Choroid plexus epithelial cell (primary cell): ENCODE data around the gene POLDIP2.

Source experiments
- DNase-seq: peaks from one replicate; pipeline ENCODE4 v3.0.0-alpha.2; 2010; ENCODE audit warnings: low read depth
- H3K4me3 ChIP-seq: 2 replicates; pipeline ENCODE4 v1.5.1; 2011; ENCODE audit warnings: low read depth, mild to moderate bottlenecking, control low read depth, low read length, moderate library complexity
- TF ChIP-seq, protein P1 (sequence below): conservative IDR thresholded peaks from 2 replicates; pipeline ENCODE4 v1.5.1; 2011; ENCODE audit warnings: low read depth, mild to moderate bottlenecking, control low read depth, inconsistent platforms, low read length, moderate library complexity

The POLDIP2 gene

DNA sequence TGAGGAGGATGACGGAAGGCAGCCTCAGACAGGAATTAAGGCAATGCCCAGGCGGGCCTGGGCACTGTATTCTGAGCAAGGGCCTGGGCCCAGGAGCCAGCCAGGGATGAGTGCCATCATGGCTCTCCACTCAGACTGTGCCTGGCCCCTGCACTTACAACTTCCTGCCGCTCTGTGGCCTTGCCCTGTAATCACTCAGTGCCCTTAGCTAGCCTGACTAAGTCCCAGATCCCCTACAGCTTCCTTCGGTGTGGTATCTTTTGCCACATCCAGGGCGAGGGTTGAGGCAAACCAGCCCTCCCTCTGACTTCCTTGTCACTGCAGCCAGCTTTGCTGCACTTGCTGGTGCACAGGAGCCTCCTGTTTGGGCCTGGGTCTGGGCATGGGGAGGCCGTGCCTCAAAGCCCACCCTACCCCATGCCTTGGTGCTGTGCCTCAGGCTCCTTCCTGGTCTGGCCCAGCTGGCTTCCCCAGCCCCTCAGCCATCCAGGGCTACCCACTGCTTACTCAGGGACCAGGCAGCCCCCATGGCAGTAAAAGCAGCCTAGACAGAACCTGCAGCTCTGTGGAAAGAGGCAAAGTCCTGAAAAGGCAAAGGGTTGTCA, 39.4 kb upstream of the POLDIP2 start:
- no peak overlapping the region for H3K4me3 ChIP-seq
- DNase-seq: no peak
- TF ChIP-seq, protein P1, sequence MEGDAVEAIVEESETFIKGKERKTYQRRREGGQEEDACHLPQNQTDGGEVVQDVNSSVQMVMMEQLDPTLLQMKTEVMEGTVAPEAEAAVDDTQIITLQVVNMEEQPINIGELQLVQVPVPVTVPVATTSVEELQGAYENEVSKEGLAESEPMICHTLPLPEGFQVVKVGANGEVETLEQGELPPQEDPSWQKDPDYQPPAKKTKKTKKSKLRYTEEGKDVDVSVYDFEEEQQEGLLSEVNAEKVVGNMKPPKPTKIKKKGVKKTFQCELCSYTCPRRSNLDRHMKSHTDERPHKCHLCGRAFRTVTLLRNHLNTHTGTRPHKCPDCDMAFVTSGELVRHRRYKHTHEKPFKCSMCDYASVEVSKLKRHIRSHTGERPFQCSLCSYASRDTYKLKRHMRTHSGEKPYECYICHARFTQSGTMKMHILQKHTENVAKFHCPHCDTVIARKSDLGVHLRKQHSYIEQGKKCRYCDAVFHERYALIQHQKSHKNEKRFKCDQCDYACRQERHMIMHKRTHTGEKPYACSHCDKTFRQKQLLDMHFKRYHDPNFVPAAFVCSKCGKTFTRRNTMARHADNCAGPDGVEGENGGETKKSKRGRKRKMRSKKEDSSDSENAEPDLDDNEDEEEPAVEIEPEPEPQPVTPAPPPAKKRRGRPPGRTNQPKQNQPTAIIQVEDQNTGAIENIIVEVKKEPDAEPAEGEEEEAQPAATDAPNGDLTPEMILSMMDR: no peak

DNA sequence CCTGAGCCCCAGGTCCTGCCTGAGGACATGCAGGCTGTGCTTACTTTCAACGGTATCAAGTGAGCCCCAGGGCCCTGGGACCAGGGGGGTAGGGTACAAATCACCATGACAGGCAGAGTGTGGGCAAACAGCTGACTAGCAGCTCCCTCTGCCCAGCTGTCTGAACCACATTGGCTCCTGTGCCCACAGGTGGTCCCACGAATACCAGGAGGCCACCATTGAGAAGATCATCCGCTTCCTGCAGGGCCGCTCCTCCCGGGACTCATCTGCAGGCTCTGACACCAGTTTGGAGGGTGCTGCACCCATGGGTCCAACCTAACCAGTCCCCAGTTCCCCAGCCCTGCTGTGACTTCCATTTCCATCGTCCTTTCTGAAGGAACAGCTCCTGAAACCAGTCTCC, 38.6 kb upstream of the POLDIP2 start:
- DNase-seq: no peak
- TF ChIP-seq, protein P1: no peak
- no peak overlapping the region for H3K4me3 ChIP-seq

DNA sequence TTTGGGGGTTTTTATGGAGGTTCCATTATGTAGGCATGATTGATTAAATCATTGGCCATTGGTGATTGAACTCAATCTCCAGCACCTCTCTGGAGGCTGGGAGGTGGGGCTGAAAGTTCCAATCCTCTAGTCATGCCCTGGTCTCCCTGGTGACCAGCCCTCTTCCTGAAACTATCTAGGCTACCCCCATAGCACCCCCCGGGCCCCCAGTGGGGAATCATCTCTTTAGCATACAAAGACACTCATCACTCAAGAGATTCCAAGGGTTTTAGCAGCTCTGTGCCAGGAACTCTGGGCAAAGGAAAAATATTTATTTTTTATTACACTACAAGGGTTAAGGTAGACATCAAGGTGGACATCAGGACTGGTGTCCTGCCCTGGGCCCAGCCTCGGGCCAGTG, 38.1 kb upstream of the POLDIP2 start:
- TF ChIP-seq, protein P1: no peak
- H3K4me3 ChIP-seq: no peak overlapping the region
- no peak for DNase-seq

DNA sequence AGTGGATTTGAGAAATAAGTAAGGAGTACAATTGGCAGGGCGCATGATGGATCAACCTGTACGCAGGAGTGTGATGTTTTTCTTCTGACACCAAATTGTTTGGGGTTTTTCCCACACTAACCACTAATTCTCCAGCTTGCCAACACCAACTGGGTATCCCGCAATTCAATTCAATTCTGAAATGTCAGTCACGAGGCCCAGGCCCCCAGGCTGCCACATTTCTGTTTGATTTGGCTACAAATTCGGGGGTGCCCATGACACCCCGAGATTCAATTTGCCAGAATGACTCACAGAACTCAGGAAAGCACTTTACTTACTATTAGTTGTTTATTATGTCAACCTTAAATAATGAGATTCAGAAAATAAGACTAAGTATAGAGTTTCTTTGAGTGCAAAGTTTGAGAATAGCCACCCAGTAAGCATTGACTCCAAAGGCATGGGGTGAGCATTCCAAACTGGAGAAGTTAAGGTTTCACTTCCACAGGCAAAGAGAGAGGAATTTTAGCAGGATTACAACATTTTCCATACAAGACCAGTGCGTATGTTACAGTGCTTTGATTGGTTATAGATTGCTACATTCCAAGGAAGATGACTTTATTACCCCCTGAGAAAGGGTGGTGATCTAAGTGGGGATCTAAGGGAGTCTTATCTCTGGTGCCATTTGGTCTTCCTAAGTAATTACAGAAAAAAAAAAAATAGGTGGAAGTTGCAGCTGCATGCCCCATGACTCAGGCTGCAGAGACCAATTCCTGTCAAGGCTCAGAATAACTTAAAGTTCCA, 37.2 kb upstream of the POLDIP2 start:
- TF ChIP-seq, protein P1: no peak
- no peak overlapping the region for H3K4me3 ChIP-seq
- DNase-seq: peak; percentile 22

- H3K4me3 ChIP-seq: no peak overlapping the region
- TF ChIP-seq, protein P1: no peak
- DNase-seq: no peak
Measured at GRCh38 chr17:28392491-28392890, 35.2 kb upstream of the POLDIP2 start.

DNA sequence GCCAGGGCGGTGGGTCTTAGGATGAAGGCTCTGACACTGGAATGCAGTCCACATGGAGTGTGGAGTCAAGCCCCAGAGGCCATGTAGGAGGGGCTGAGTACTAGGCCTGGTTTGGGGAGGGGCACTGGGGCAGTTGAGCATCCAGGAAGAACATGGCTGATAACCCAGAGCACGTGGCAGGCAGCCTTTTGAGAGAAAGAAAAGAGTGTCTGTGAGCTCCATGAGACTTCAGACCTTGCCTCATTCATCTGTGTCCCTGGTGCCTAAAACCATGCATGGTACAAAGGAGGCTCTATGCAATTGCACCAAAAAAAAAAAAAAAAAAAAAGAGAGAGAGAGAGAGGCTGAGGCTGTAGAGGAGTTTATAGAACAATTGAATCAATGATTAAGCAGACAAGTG, 34.1 kb upstream of the POLDIP2 start:
- DNase-seq: no peak
- TF ChIP-seq, protein P1: no peak
- no peak overlapping the region for H3K4me3 ChIP-seq

DNA sequence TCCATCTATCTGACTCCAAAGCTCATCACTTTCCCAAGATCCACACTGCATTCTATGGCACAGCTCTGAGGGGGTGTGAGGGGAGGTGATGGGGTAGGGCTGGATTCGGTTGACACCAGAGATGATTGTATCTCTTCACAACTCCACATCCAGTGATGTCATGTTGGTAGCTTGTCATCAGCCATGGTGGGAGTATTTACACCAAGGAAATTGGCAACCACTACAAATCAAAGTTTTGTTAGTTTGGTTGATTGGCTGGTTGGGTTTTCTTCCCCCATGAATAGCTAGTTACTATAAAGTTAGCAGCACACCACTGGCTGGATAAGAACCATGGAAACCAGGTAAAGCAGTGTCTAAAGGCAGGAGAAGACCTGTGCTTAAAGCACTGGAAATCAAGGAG, 33.7 kb upstream of the POLDIP2 start:
- DNase-seq: no peak
- no peak overlapping the region for H3K4me3 ChIP-seq
- TF ChIP-seq, protein P1: no peak
